Endothelial cell of umbilical vein (primary cell): ENCODE results near the gene EFNA2. TPM values are rescaled to one million over a fixed set of nuclear protein-coding genes. Genes with fewer than 3 reads are reported as not detected.

ENCODE experiments used
- BruUV-seq: library from RNA; stranded (reverse); fragments of 400-500 nt; replicated peaks from 2 replicates; lab custom pipeline; 2021; lab: Mats Ljungman, UMichigan
- CTCF ChIA-PET: fragments of 300-600, 350-600 bp; sonication (Branson Sonifier 250); formaldehyde crosslinking; loops from one replicate; lab custom pipeline; 2021; ENCODE audit warnings: antibody characterized with exemption, inconsistent platforms; lab: Charles Lee
- POLR2A ChIA-PET: fragments of 300-600, 350-600 bp; sonication (Branson Sonifier 250); formaldehyde crosslinking; loops from one replicate; lab custom pipeline; 2021; ENCODE audit warnings: antibody characterized with exemption, inconsistent platforms; lab: Charles Lee
- DNase-seq: peaks from one replicate; pipeline ENCODE4 v3.0.0-alpha.2; 2011; ENCODE audit warnings: low read depth, low spot score
- FAIRE-seq: peaks from 2 replicates; lab custom pipeline; 2011; peaks lifted over from hg19 to GRCh38; lab: Jason Lieb, UNC
- H2AFZ ChIP-seq: 2 replicates; pipeline ENCODE4 v1.6.0; 2012; ENCODE audit warnings: low read depth, low read length, control low read depth, inconsistent platforms
- H3K27ac ChIP-seq: 2 replicates; pipeline ENCODE4 v1.5.1; 2011; ENCODE audit warnings: low read depth, mild to moderate bottlenecking, control low read depth, low read length, moderate library complexity; ENCODE audit not compliant: insufficient read depth
- H3K27me3 ChIP-seq, 2 experiments: 2 replicates each; pipeline versions ENCODE4 v1.6.0 to v1.6.1; 2011; ENCODE audit warnings: low read length in 2 of 2, mixed read lengths in 1 of 2; ENCODE audit not compliant: control insufficient read depth in 2 of 2, insufficient read depth in 2 of 2
- H3K36me3 ChIP-seq, 2 experiments: 2 replicates in 1 of 2; 3 replicates in 1 of 2; pipeline ENCODE4 v1.5.1; 2011; ENCODE audit warnings: low read length in 2 of 2, mild to moderate bottlenecking in 1 of 2, moderate library complexity in 1 of 2; ENCODE audit not compliant: control insufficient read depth in 2 of 2, insufficient read depth in 2 of 2; ENCODE audit errors: extremely low read depth in 1 of 2
- H3K4me1 ChIP-seq: 3 replicates; pipeline ENCODE4 v1.5.1; 2011; ENCODE audit warnings: mild to moderate bottlenecking, low read length; ENCODE audit not compliant: control insufficient read depth, insufficient read depth; ENCODE audit errors: extremely low read depth
- H3K4me2 ChIP-seq: 2 replicates; pipeline ENCODE4 v1.6.1; 2011; ENCODE audit warnings: low read length, control low read depth, mixed read lengths; ENCODE audit not compliant: insufficient read depth
- H3K4me3 ChIP-seq, 3 experiments: fragments of 200-600 bp in 1 of 3; sonication (generic), shearing (Covaris generic) in 1 of 3; replicated peaks in 1 of 3; 2 replicates each; pipeline ENCODE4 v1.5.1; 2011 to 2016; ENCODE audit warnings: control low read depth in 3 of 3, low read length in 3 of 3, mild to moderate bottlenecking in 2 of 3, inconsistent platforms in 1 of 3, low read depth in 1 of 3, moderate library complexity in 1 of 3; ENCODE audit not compliant: insufficient read depth in 1 of 3
- H3K79me2 ChIP-seq: 2 replicates; pipeline ENCODE4 v1.6.0; 2012; ENCODE audit warnings: low read length, inconsistent platforms; ENCODE audit not compliant: control insufficient read depth, insufficient read depth
- H3K9ac ChIP-seq: replicated peaks from 2 replicates; pipeline ENCODE3; 2011; ENCODE audit warnings: low read length, control low read depth; ENCODE audit not compliant: insufficient read depth; ENCODE audit errors: extremely low read depth
- H3K9me1 ChIP-seq: replicated peaks from 3 replicates; pipeline ENCODE4 v1.6.0; 2011; ENCODE audit warnings: mild to moderate bottlenecking, low read length; ENCODE audit not compliant: control insufficient read depth, insufficient read depth; ENCODE audit errors: extremely low read depth
- H3K9me3 ChIP-seq: replicated peaks from 2 replicates; pipeline ENCODE4 v1.5.1; 2012; ENCODE audit warnings: low read length, inconsistent platforms; ENCODE audit not compliant: control insufficient read depth, insufficient read depth
- H4K20me1 ChIP-seq: replicated peaks from 2 replicates; pipeline ENCODE3; 2011; ENCODE audit warnings: mild to moderate bottlenecking, low read length; ENCODE audit not compliant: control insufficient read depth, insufficient read depth; ENCODE audit errors: extremely low read depth
- EZH2 ChIP-seq: IDR thresholded peaks from 2 replicates; pipeline ENCODE4 v1.6.1; 2012; ENCODE audit warnings: borderline replicate concordance, low read depth, mild to moderate bottlenecking, moderate library complexity, low read length, inconsistent platforms; ENCODE audit not compliant: severe bottlenecking
- FOS ChIP-seq: IDR thresholded peaks from 2 replicates; pipeline ENCODE4 v1.6.1; 2011; ENCODE audit warnings: mild to moderate bottlenecking, low read length, moderate library complexity, borderline replicate concordance; ENCODE audit not compliant: insufficient read depth
- GATA2 ChIP-seq: IDR thresholded peaks from 2 replicates; pipeline ENCODE4 v1.7.0; 2011; ENCODE audit warnings: low read depth, mild to moderate bottlenecking, moderate library complexity, mixed read lengths, low read length; ENCODE audit not compliant: insufficient read length, insufficient read depth
- JUN ChIP-seq: IDR thresholded peaks from 2 replicates; pipeline ENCODE4 v1.6.1; 2011; ENCODE audit warnings: borderline replicate concordance, low read depth; ENCODE audit not compliant: insufficient read length, insufficient read depth
- MYC ChIP-seq: IDR thresholded peaks from one replicate; pipeline ENCODE4 v1.6.1; 2011; ENCODE audit warnings: mild to moderate bottlenecking, low read depth, low read length
- POLR2A ChIP-seq: IDR thresholded peaks from 2 replicates; pipeline ENCODE4 v1.6.1; 2012; ENCODE audit warnings: low read depth, mild to moderate bottlenecking, control low read depth, low read length
- POLR2AphosphoS5 ChIP-seq: IDR thresholded peaks from 2 replicates; pipeline ENCODE4 v1.6.1; 2012; ENCODE audit warnings: low read depth, mild to moderate bottlenecking, control low read depth, low read length, moderate library complexity; ENCODE audit not compliant: insufficient read depth
- dilution Hi-C: fragments of 300-500 bp; cut with MboI; formaldehyde crosslinking; loops from one replicate; pipeline ENCODE4 v1.15.0; 2019; ENCODE audit warnings: low sequenced_read_pairs; ENCODE audit not compliant: extremely low pct_ligation_motif_present
- intact Hi-C: fragments of 100-400 bp; cut with micrococcal nuclease; formaldehyde crosslinking; loops from one replicate; pipeline ENCODE4 v1.10.0; 2022
- polyA plus RNA-seq, 4 experiments: library from polyadenylated mRNA; depleted of rRNA in 3 of 4; stranded (reverse) in 3 of 4; unstranded in 1 of 4; fragments of >200 nt; gene quantifications; 2 replicates each; pipeline versions ENCODE4 v1.2.1 to v1.2.3, GENCODE V29; 2011 to 2012; ENCODE audit warnings: missing spikeins in 1 of 4
- total RNA-seq: library from RNA; stranded (reverse); gene quantifications from 2 replicates; pipeline ENCODE4 v1.2.3, GENCODE V29; 2021
- TF ChIP-seq, protein P1 (sequence below): IDR thresholded peaks from 2 replicates; pipeline ENCODE4 v1.6.1; 2011; ENCODE audit not compliant: insufficient read depth, insufficient read length
- TF ChIP-seq, protein P2 (sequence below), 2 donors: IDR thresholded peaks; 1 replicate in 1 of 2; 2 replicates in 1 of 2; pipeline ENCODE4 v1.5.1; 2011; ENCODE audit warnings: low read length in 2 of 2, mild to moderate bottlenecking in 2 of 2, moderate library complexity in 2 of 2, control low read depth in 1 of 2, inconsistent platforms in 1 of 2, low read depth in 1 of 2; ENCODE audit not compliant: insufficient read depth in 1 of 2; ENCODE audit errors: extremely low read depth in 1 of 2

EFNA2 gene
- total and polyA plus RNA-seq, 2 donors (not counting 3 experiments of a cell fraction or from before 2014, with no cell fraction given) = 0.52 to 1.1 TPM

DNA sequence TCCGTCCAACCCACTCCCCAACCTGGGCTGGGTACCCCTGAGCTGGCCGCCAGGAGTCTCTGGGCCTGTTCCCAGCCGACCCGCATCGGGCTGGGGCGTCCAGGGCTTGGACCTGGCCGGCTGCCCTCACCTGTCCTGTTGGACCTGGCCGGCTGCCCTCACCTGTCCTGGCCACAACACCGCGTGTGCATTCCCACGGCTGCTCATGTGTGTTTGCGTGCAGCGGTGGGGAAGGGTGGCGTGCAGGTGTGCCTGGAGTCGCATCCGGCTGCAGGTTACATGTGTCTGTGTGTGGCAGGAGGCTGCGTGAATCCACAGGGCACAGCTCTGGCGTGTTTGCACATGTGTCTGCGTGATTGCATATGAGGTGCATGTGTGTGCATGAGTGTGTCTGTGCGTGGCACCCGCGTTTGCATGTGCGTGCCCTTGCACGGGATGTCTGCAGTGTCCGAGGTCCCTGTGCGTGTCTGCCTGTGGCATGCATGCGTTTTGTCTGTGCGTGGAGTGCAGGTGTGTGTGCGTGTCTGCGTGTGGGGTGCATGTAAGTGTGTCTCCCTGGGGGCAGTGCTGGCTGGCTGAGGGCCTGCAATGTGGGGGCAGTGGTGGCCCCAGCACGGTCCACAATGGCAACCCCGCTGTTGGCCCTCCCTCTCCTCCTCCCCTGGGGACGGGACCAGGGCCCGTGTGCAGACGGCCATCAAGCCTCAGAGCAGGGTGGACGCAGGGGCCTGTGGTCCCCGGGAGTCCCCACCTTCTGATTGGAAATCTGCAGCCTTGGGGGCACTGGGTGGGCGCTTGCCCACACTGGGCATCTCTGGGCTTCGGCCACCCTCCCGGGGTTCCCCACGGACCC is 3.4 kb downstream of the EFNA2 start:
- dilution Hi-C loops (no loop called here), intact Hi-C loops (no loop called here)
- no peaks in the 10 kb centered on the region for H3K9me3 ChIP-seq
- no peak overlapping the region for H2AFZ ChIP-seq
- H3K79me2 ChIP-seq = no peaks in the 10 kb centered on the region
- H4K20me1 ChIP-seq = no peaks in the 10 kb centered on the region
- CTCF ChIA-PET = no interaction called here
- FAIRE-seq (no peak), DNase-seq (no peak)
- TF ChIP-seq POLR2AphosphoS5 (no peak), JUN (no peak), FOS (no peak), EZH2 (no peak), MYC (no peak), GATA2 (no peak), POLR2A (no peak)
- TF ChIP-seq, protein P1, sequence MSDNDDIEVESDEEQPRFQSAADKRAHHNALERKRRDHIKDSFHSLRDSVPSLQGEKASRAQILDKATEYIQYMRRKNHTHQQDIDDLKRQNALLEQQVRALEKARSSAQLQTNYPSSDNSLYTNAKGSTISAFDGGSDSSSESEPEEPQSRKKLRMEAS = no peak
- TF ChIP-seq, protein P2, sequence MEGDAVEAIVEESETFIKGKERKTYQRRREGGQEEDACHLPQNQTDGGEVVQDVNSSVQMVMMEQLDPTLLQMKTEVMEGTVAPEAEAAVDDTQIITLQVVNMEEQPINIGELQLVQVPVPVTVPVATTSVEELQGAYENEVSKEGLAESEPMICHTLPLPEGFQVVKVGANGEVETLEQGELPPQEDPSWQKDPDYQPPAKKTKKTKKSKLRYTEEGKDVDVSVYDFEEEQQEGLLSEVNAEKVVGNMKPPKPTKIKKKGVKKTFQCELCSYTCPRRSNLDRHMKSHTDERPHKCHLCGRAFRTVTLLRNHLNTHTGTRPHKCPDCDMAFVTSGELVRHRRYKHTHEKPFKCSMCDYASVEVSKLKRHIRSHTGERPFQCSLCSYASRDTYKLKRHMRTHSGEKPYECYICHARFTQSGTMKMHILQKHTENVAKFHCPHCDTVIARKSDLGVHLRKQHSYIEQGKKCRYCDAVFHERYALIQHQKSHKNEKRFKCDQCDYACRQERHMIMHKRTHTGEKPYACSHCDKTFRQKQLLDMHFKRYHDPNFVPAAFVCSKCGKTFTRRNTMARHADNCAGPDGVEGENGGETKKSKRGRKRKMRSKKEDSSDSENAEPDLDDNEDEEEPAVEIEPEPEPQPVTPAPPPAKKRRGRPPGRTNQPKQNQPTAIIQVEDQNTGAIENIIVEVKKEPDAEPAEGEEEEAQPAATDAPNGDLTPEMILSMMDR (IDR thresholded peaks at IDR 0.05; ENCODE audit: extremely low read depth in 1 of 2, insufficient read depth in 1 of 2, low read depth in 1 of 2, low read length in 2 of 2) = no peak
- POLR2A ChIA-PET = no interaction called here
- H3K4me2 ChIP-seq = no peak overlapping the region
- no peaks in the 10 kb centered on the region for H3K36me3 ChIP-seq
- H3K27me3 ChIP-seq = peaks cover 8 to 18% of the 10 kb centered on the region in 2 experiments
- no peaks in the 10 kb centered on the region for H3K9me1 ChIP-seq
- no peak overlapping the region for H3K9ac ChIP-seq
- BruUV-seq = no TSS peak
- no peaks in the 10 kb centered on the region for H3K4me1 ChIP-seq
- H3K27ac ChIP-seq = no peak overlapping the region
- no peak overlapping the region for H3K4me3 ChIP-seq
